H1 (cell line): ENCODE measurements around the gene STAT3. TPM values are rescaled to one million over a fixed set of nuclear protein-coding genes. Genes with fewer than 3 reads are reported as not detected.

Source experiments
- CTCF ChIA-PET: fragments of 300-600 bp; sonication (Branson Sonifier 250); formaldehyde crosslinking; loops from one replicate; lab custom pipeline; 2021; ENCODE audit not compliant: partially characterized antibody; lab: Charles Lee
- POLR2A ChIA-PET: fragments of 300-600 bp; sonication (Branson Sonifier 250); formaldehyde crosslinking; loops from one replicate; lab custom pipeline; 2021; ENCODE audit warnings: inconsistent platforms; ENCODE audit not compliant: partially characterized antibody; lab: Charles Lee
- DNase-seq, 2 experiments: peaks; one replicate each; pipeline versions ENCODE4 v3.0.0 to v3.0.0-alpha.2; 2010 to 2022; ENCODE audit warnings: low spot score in 2 of 2, low read depth in 1 of 2, mixed read lengths in 1 of 2
- FAIRE-seq: peaks from 2 replicates; lab custom pipeline; 2011; peaks lifted over from hg19 to GRCh38; lab: Jason Lieb, UNC
- H2AFZ ChIP-seq: 2 replicates; pipeline ENCODE4 v1.8.1; 2012; ENCODE audit warnings: low read length, inconsistent platforms
- H2AK5ac ChIP-seq: 2 replicates; pipeline ENCODE4 v1.6.1; 2013; ENCODE audit warnings: low read depth, low read length
- H2BK120ac ChIP-seq: replicated peaks from 2 replicates; pipeline ENCODE3; 2013; ENCODE audit warnings: low read depth, low read length, inconsistent platforms
- H2BK12ac ChIP-seq: 2 replicates; pipeline ENCODE4 v1.6.1; 2013; ENCODE audit warnings: low read depth, low read length
- H2BK15ac ChIP-seq: 2 replicates; pipeline ENCODE4 v1.6.1; 2013; ENCODE audit warnings: low read length
- H2BK20ac ChIP-seq: 2 replicates; pipeline ENCODE4 v1.6.1; 2013; ENCODE audit warnings: low read length
- H2BK5ac ChIP-seq: 2 replicates; pipeline ENCODE4 v1.6.1; 2013; ENCODE audit warnings: low read depth, low read length
- H3K14ac ChIP-seq: 2 replicates; pipeline ENCODE4 v1.6.1; 2013; ENCODE audit warnings: inconsistent platforms; ENCODE audit not compliant: insufficient read length
- H3K18ac ChIP-seq: 2 replicates; pipeline ENCODE4 v1.6.1; 2013; ENCODE audit warnings: low read length; ENCODE audit errors: extremely low read depth
- H3K23ac ChIP-seq: 2 replicates; pipeline ENCODE4 v1.6.1; 2013; ENCODE audit warnings: inconsistent platforms; ENCODE audit not compliant: insufficient read length
- H3K23me2 ChIP-seq: 2 replicates; pipeline ENCODE4 v1.6.1; 2013; ENCODE audit warnings: low read depth, low read length
- H3K27ac ChIP-seq: 2 replicates; pipeline ENCODE4 v1.6.1; 2011; ENCODE audit warnings: low read depth, low read length, inconsistent platforms
- H3K27me3 ChIP-seq, 4 experiments: replicated peaks in 1 of 4; 1 replicate in 1 of 4; 2 replicates in 3 of 4; pipeline versions ENCODE4 v1.6.1 to v1.8.1; 2011 to 2013; ENCODE audit warnings: low read length in 3 of 4, mild to moderate bottlenecking in 3 of 4, inconsistent platforms in 2 of 4, mixed read lengths in 2 of 4, moderate library complexity in 1 of 4; ENCODE audit not compliant: control insufficient read depth in 3 of 4, insufficient read depth in 3 of 4; ENCODE audit errors: extremely low read depth in 1 of 4
- H3K36me3 ChIP-seq, 4 experiments: 2 replicates each; pipeline versions ENCODE4 v1.6.1 to v1.8.1; 2011 to 2013; ENCODE audit warnings: mild to moderate bottlenecking in 4 of 4, low read length in 3 of 4, moderate library complexity in 2 of 4, control low read depth in 1 of 4, inconsistent platforms in 1 of 4; ENCODE audit not compliant: insufficient read depth in 4 of 4, control insufficient read depth in 2 of 4
- H3K4ac ChIP-seq: replicated peaks from 2 replicates; pipeline ENCODE3; 2013; ENCODE audit warnings: low read length, low read depth, mixed read lengths, inconsistent platforms; ENCODE audit not compliant: insufficient read length
- H3K4me1 ChIP-seq, 4 experiments: replicated peaks in 1 of 4; 1 replicate in 1 of 4; 2 replicates in 3 of 4; pipeline versions ENCODE4 v1.6.1 to v1.8.1; 2011 to 2013; ENCODE audit warnings: low read length in 3 of 4, inconsistent platforms in 2 of 4, mixed read lengths in 1 of 4; ENCODE audit not compliant: insufficient read depth in 4 of 4, control insufficient read depth in 3 of 4
- H3K4me2 ChIP-seq, 2 experiments: 2 replicates each; pipeline versions ENCODE4 v1.6.1 to v1.8.1; 2011 to 2013; ENCODE audit warnings: low read depth in 2 of 2, low read length in 2 of 2, control low read depth in 1 of 2, inconsistent platforms in 1 of 2, mild to moderate bottlenecking in 1 of 2; ENCODE audit not compliant: insufficient read depth in 1 of 2
- H3K4me3 ChIP-seq, 4 experiments: fragments of 200-600, 300-600 bp in 1 of 4; sonication (generic), shearing (Covaris generic), sonication (Bioruptor Twin) in 1 of 4; 2 replicates each; pipeline versions ENCODE4 v1.5.1 to v1.8.1; 2011 to 2016; ENCODE audit warnings: low read length in 4 of 4, low read depth in 3 of 4, control low read depth in 2 of 4, inconsistent platforms in 2 of 4, mild to moderate bottlenecking in 2 of 4, mixed read lengths in 1 of 4, moderate library complexity in 1 of 4; ENCODE audit not compliant: insufficient read depth in 2 of 4; ENCODE audit errors: extremely low read depth in 1 of 4
- H3K56ac ChIP-seq: replicated peaks from 2 replicates; pipeline ENCODE3; 2013; ENCODE audit warnings: low read depth, mild to moderate bottlenecking, mixed read lengths, low read length, inconsistent platforms; ENCODE audit not compliant: insufficient read length
- H3K79me1 ChIP-seq: 2 replicates; pipeline ENCODE4 v1.6.1; 2013; ENCODE audit warnings: low read depth, low read length, control low read depth
- H3K79me2 ChIP-seq, 2 experiments: 2 replicates each; pipeline versions ENCODE4 v1.6.1 to v1.8.1; 2012 to 2013; ENCODE audit warnings: low read length in 2 of 2, mild to moderate bottlenecking in 2 of 2, inconsistent platforms in 1 of 2; ENCODE audit not compliant: insufficient read depth in 2 of 2, control insufficient read depth in 1 of 2
- H3K9ac ChIP-seq, 4 experiments: replicated peaks in 1 of 4; 1 replicate in 1 of 4; 2 replicates in 3 of 4; pipeline versions ENCODE4 v1.6.1 to v1.8.1; 2011 to 2013; ENCODE audit warnings: low read depth in 3 of 4, low read length in 3 of 4, control low read depth in 2 of 4, mild to moderate bottlenecking in 2 of 4, moderate library complexity in 2 of 4, inconsistent platforms in 1 of 4; ENCODE audit errors: extremely low read depth in 1 of 4
- H3K9me3 ChIP-seq, 2 experiments: 2 replicates each; pipeline versions ENCODE4 v1.6.1 to v1.8.1; 2012 to 2013; ENCODE audit warnings: mild to moderate bottlenecking in 2 of 2, moderate library complexity in 2 of 2, control low read depth in 1 of 2, inconsistent platforms in 1 of 2, low read depth in 1 of 2, low read length in 1 of 2, mixed read lengths in 1 of 2; ENCODE audit not compliant: insufficient read depth in 2 of 2
- H4K20me1 ChIP-seq, 2 experiments: replicated peaks in 1 of 2; 2 replicates each; pipeline versions ENCODE3 to v1.8.1; 2011 to 2013; ENCODE audit warnings: inconsistent platforms in 2 of 2, low read length in 2 of 2, mild to moderate bottlenecking in 1 of 2; ENCODE audit not compliant: insufficient read depth in 2 of 2, control insufficient read depth in 1 of 2
- H4K5ac ChIP-seq: 2 replicates; pipeline ENCODE4 v1.6.1; 2013; ENCODE audit warnings: low read length, low read depth, mixed read lengths, inconsistent platforms; ENCODE audit not compliant: insufficient read length
- H4K8ac ChIP-seq: 2 replicates; pipeline ENCODE4 v1.8.0; 2013; ENCODE audit warnings: mild to moderate bottlenecking, moderate library complexity, low read length, inconsistent platforms; ENCODE audit not compliant: insufficient read depth; ENCODE audit errors: extremely low read depth
- H4K91ac ChIP-seq: replicated peaks from 2 replicates; pipeline ENCODE3; 2013; ENCODE audit warnings: low read length, mixed read lengths, inconsistent platforms; ENCODE audit not compliant: insufficient read length
- WGBS, 2 experiments: shearing (Covaris generic) in 1 of 2; methylation state at CpG; one replicate each; pipeline versions ENCODE4 v1.1.6 to v1.1.7; 2013 to 2015; ENCODE audit warnings: low lambda C conversion rate in 2 of 2, mixed read lengths in 2 of 2, inconsistent platforms in 1 of 2, low coverage in 1 of 2, missing lambda C conversion rate in 1 of 2; ENCODE audit not compliant: insufficient replicate concordance in 2 of 2, insufficient coverage in 1 of 2, insufficient read length in 1 of 2; ENCODE audit errors: extremely low coverage in 1 of 2, missing lambda C conversion rate in 1 of 2; 5-methylcytosine and 5-hydroxymethylcytosine counted together
- polyA plus RNA-seq, 7 experiments: library from polyadenylated mRNA; depleted of rRNA in 3 of 7; stranded (reverse) in 5 of 7; unstranded in 2 of 7; fragments of >200 nt in 5 of 7; fragments of 200-250 nt in 2 of 7; gene quantifications; 1 replicate in 5 of 7; 2 replicates in 1 of 7; 4 replicates in 1 of 7; pipeline versions ENCODE4 v1.2.1 to v1.2.3, GENCODE V29; 2011 to 2013; ENCODE audit warnings: missing spikeins in 2 of 7, mixed read lengths in 2 of 7
- total RNA-seq: library from RNA; stranded (reverse); fragmentation: NEBNext Ultra II Directional; extraction: Animal tissue kit (Norgen Biotek cat#: 25700); gene quantifications from 2 replicates; pipeline ENCODE4 v1.2.1, GENCODE V29; 2021

STAT3 gene
- total and polyA plus RNA-seq, 2 of the 8 experiments (the other 6 are each of a cell fraction or from before 2014, with no cell fraction given) = 38.4 to 94.1 TPM

DNA sequence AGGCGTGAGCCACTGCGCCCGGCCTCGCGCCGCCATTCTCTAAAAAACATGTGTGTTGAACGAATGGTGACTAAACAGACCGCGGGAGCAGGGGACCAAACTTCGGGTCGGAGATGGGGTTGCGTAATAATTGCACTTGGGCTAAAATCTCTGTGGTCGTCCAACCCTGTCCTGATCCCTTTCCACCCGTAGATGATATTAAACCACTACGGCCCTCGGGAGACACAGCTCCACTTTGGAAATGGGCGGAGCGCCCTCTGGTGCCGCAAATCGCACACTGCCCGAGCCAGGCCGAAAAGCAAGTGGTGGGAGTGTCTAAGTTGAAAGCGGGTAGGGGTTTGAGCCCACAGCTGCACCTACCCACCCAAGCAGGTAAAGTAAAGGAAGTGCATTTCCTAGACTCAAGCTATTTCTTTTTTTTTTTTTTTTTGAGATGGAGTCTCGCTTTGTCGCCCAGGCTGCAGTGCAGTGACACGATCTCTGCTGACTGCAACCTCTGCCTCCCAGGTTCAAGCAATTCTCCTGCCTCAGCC, 17.8 kb upstream of the STAT3 start:
- H2AK5ac ChIP-seq = no peak overlapping the region
- H4K91ac ChIP-seq = no peak overlapping the region
- no peaks in the 10 kb centered on the region; a peak in 1 of 4 replicates for H3K79me2 ChIP-seq
- H2BK20ac ChIP-seq = no peak overlapping the region
- no peak overlapping the region for H2AFZ ChIP-seq
- H3K27me3 ChIP-seq = no peaks in the 10 kb centered on the region
- H4K8ac ChIP-seq = no peak overlapping the region
- no peak overlapping the region for H2BK15ac ChIP-seq
- no peak overlapping the region for H2BK5ac ChIP-seq
- H3K4me1 ChIP-seq = peaks cover 8 to 22% (median 17%) of the 10 kb centered on the region in 4 experiments; a peak in 6 of 7 replicates
- no peak overlapping the region for H3K14ac ChIP-seq
- H3K4ac ChIP-seq = no peak overlapping the region
- POLR2A ChIA-PET = interaction anchor here (0.6 to 2.8 kb wide), 8 partner anchors 9 to 129 kb away, joined by 3 to 19 read pairs (median 4); partner anchors contain the start of gene CAVIN1
- H3K18ac ChIP-seq = no peak overlapping the region
- no peak overlapping the region for H3K56ac ChIP-seq
- WGBS, 2 experiments = 53% methylated on average over 26 of the region's 26 CpGs; no CpG with 5 or more reads in 1 of the 2 experiments
- H4K20me1 ChIP-seq = peaks cover 2 to 3% of the 10 kb centered on the region in 2 experiments
- no peak overlapping the region for H3K27ac ChIP-seq
- no peak overlapping the region for H2BK120ac ChIP-seq
- CTCF ChIA-PET = interaction anchor here (0.5 to 23.6 kb wide), 29 partner anchors 11 to 420 kb away, joined by 3 to 542 read pairs (median 5); partner anchors contain the start of genes CAVIN1 and STAT3
- peak in 1 of 2 experiments; percentile 96 for DNase-seq
- H3K23ac ChIP-seq = no peak overlapping the region
- peaks cover 0 to 8% (median 4%) of the 10 kb centered on the region in 4 experiments; a peak in 3 of 8 replicates for H3K36me3 ChIP-seq
- no peak overlapping the region for H2BK12ac ChIP-seq
- H3K4me3 ChIP-seq = no peak overlapping the region
- H3K4me2 ChIP-seq = no peak overlapping the region
- H3K23me2 ChIP-seq = no peaks in the 10 kb centered on the region
- no peak overlapping the region for H3K9ac ChIP-seq
- no peaks in the 10 kb centered on the region for H3K9me3 ChIP-seq
- no peak for FAIRE-seq
- H4K5ac ChIP-seq = no peak overlapping the region
- 0 out of 2 replicates have a peak, but pooled peaks cover 2% of the 10 kb centered on the region for H3K79me1 ChIP-seq
